Activated CD4-positive, alpha-beta T cell treated with anti-CD3 and anti-CD28 coated beads, Interleukin-2, amount 50 U/mL, for 1 hour (primary cell): ENCODE measurements around the gene MRGPRX2.
A peak's percentile ranks its signal among the peaks of the same experiment; 100 is the strongest.

Experiments
- DNase-seq: peaks from one replicate; pipeline ENCODE4 v3.0.0-alpha.2; 2020

Gene MRGPRX2

GRCh38 chr11:19060629-19061028 lies at the start of gene MRGPRX2:
TSS of gene MRGPRX2 (minus strand) at chr11:19060717. CDS start at chr11:19056402, 4,315 bp downstream.
- no peak for DNase-seq

DNA sequence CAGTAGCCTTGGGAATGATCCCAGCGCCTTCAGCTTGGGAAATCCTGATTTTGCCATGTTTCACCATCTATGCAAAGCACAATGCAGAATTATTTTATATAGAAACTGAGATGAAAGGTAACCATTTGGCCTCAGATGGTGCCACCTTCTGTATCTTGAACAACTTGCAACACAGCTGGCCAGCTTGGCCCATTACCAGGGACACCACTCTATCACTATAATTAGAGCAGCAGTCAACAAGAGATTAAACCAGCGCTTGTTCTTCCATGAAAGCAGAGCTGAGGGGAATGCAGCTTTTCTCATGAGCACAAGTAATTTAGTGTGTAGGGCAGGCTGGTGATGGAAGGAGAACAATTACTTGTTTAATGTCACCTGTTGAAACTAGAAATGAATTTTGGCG lies 49.8 kb upstream of the MRGPRX2 start:
- no peak for DNase-seq

DNA sequence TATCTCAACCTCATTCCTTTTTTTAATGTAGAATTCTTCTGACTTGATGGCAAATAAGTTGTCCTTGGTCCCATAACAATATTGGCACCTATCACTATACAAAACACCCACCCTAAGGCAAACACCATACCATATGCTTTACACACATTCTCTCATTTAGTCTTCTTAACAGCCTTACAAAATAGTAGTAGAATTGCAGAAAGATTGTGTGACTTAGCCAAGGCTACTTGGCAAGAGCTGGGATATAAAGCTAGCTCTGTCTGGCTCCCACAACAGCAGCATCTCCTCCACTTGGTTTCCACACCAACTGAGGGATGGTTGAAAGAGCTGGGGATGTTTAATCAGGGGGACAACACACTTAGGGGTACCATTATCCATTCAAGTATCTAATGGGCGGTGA lies 46.6 kb upstream of the MRGPRX2 start:
- no peak for DNase-seq

GRCh38 chr11:19105011-19105410 lies 44.5 kb upstream of the MRGPRX2 start:
- DNase-seq = no peak

GRCh38 chr11:19102521-19102900 lies 42.0 kb upstream of the MRGPRX2 start:
- no peak for DNase-seq

DNA sequence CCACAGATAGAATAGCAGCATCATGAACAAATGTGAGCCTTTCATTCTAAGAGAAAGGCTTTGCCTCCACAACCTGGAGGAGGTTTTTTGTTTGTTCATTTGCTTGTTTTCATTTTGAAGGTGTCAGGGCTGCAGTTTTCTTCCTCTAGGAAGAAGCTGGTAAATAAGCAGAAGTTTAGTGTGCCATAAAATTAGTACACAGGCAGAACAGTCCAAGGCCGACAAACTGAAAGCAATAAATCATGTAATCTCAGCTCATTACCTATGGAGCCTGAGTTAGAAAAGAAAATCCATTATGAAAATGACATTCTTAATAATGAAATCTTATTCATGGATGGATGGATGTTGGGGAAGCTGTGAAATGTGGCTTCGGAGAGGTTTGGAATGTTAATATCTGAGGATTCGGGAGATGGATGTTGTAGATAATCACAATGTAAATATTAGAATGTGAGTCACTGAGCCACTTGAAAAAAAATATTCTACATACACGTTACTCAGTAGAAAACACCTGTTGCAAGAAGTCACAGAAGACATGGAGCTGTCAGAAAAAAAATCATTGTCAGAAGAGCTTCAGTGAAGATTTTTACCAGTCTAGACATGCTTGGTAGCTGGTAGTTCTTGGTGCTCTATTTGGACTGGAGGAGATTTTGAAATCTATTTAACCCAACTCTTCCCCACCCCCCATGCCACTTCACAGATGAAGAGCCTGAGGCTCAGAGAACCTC lies 41.4 kb upstream of the MRGPRX2 start:
- no peak for DNase-seq

GRCh38 chr11:19100885-19101284 lies 40.4 kb upstream of the MRGPRX2 start:
- DNase-seq = no peak

DNA sequence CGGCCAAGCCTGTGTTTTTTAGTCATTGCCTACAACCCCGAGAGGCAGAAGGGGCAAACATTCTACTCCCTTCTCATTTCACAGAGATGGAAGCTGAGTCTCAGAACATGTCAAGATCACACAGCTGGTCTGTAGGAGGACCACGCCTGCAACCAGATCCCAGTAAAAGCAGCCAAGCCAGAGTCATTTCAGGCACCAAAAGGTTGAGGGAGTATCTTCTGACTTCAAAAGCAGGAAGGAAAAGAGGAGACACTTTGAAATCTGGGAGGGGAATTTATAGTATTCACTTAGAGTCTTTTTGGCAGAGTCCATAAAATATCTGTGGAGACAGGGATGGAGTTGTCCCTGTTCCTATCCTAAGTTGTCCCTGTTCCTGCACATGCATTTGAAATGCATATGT lies 38.6 kb upstream of the MRGPRX2 start:
- DNase-seq = no peak

GRCh38 chr11:19094859-19095258 lies 34.3 kb upstream of the MRGPRX2 start:
- DNase-seq = no peak

DNA sequence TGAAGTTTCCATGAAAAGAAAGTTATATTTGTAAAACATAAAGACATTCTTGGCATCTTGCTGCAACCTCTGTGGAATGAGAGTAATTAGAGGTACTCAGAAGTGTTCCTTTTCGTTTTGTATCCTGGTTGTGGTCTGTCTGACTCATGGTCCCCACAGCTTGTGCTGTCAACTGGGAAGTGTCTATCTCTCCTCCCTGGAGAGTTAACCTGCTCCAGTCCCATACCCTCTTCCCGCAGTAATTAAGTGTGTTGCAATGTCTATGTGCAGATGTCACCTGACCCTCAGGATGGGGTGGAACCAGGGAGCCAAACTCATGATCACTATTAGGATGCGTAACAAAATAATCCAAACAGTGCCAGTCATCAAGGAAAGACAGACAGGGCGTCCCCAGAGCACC lies 33.5 kb upstream of the MRGPRX2 start:
- DNase-seq = no peak

DNA sequence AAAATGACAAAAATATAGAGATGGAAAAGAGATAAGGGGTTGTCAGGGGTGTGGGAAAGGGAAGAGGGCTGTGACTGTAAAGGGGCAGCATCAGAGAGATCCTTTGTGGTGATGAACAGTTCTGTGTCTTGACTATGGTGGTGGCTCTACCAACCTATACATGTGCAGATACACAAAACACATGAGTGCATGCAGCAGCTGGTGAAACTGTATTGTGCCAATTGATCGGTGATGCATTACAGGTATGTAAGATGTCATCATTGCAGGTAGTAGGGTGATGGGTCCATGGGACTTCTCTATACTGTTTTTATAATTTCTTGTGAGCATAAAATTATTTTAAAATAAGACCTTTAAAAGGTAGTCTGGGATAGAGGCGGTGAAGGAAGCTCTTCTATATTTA lies 32.3 kb upstream of the MRGPRX2 start:
- no peak for DNase-seq

DNA sequence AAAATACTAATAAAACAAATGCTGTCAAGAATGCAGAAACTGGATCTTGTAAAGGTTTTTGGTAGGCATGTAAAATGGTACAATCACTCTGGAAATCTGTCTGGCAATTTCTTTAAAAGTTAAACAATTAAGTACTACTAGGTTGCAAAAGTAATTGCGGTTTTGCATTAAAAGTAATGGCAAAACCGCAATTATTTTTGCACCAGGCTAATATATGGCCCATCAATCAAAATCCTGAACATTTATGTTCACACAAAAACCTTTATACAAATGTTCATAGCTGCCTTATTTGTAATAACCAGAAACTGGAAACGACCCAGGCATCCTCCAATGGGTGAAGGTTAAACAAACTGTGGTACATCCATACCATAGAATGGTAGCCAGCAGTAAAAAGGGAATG lies 31.8 kb upstream of the MRGPRX2 start:
- no peak for DNase-seq

- no peak for DNase-seq
These were observed 30.8 kb upstream of the MRGPRX2 start for GRCh38 chr11:19091366-19091765.

GRCh38 chr11:19089421-19089820 lies 28.9 kb upstream of the MRGPRX2 start:
- no peak for DNase-seq

GRCh38 chr11:19088791-19089190 lies 28.3 kb upstream of the MRGPRX2 start:
- DNase-seq = no peak

DNA sequence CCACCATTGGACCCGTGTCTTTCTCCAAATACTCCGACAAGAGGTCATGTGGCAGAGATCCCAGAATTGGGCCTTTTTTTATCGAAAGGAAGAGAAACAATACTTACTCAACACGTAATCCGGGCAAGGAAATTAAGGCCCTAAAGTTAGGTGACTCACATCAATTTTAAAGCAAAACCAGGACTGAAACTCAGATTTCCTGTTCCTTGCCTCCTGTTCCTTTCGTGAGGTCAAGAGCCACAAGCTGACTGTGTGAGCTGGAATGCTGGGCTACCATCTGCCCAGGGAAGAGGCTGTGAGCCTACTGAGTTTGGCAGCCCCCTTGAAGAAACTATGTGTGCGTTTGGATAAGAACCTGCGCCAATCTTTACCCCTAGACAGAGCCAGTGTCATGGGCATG lies 27.1 kb upstream of the MRGPRX2 start:
- DNase-seq = no peak

GRCh38 chr11:19084661-19085315 lies 24.3 kb upstream of the MRGPRX2 start:
- no peak for DNase-seq

DNA sequence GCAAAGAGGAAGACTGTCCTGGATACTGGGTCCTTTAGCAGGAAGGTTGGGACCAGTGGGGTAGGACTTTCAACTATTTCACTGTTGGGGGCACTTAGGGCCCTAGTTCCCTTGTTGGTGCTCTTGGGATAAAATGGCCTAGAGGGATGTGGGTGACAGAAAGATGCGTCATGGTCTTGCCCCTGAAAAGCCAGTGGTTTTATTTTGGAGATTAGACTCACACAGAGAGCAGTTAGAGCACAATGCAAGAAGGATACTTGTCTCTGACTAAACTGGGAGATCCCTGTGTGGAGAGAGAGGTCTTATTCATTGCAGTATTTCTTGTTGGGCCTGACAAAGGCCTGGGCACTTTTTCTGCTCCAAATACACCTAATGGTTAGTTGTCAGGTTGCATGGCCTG lies 22.6 kb upstream of the MRGPRX2 start:
- no peak for DNase-seq

DNA sequence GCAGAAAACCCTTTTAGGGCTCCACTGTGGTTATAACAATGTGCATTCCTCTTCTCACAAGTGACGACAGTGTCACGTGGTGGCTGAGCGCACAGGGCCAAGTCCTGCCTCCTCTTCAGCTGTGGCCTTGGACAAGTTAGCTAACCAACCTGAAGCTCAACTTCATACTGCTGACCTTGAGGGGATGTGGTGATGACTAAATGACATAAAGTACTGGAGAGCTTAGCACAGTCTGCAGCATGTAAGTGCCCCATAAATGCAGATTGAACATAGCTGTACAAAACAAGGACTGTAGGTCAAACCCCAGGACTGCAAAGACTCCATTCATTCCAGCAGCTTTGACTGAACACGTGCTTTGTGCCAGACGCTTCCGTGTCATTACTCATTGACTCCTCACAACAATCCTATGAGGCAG lies 20.1 kb upstream of the MRGPRX2 start:
- no peak for DNase-seq

- no peak for DNase-seq
These were observed 19.3 kb upstream of the MRGPRX2 start for GRCh38 chr11:19079643-19080440.

GRCh38 chr11:19077965-19078364 lies 17.4 kb upstream of the MRGPRX2 start:
- no peak for DNase-seq

DNA sequence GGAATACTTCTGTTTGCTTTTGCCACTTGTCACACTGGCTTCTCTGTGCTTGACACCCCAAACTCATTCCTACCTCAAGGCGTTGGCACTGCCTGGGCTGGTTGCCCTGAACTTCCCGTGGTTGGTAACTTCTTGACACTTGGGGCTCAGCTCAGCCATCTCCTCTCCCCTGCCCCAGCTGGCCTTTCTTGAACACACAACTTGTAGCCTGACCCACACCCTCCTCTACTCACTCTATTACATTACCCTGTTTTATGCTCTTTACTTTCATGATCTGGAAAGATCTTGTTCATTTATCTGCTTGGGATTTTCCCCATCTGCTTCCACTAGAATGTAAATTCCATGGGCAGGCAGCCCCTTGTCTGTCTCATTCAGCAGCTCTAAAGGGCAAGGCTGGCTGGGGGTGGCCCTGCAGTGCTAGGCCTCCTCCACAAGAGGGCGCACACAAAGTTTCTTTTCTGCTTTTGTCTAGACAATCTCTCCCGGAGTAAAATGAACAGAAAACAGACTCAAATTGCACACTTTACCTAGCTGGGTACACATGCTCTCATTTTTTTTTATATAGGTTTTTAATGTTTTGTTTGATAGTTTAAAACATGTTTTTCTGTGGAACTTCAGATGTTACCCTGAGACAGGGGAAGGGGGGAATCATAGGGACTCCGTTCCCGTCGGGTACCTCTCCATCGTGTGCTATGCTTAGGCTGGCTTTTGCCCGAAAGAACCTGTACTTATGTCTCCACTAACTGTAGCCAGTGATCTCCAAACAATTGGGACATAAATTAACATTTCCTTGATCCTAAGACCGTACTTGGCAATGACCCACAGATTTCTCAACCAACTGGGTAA lies 16.4 kb upstream of the MRGPRX2 start:
- peak; percentile 53 for DNase-seq

GRCh38 chr11:19075636-19076035 lies 15.1 kb upstream of the MRGPRX2 start:
- DNase-seq = no peak
